Transverse colon (tissue), 3 donors: ENCODE measurements around the gene MAT1A.

Experiments
- EP300 ChIP-seq: sonication (generic); formaldehyde crosslinking; IDR thresholded peaks from one replicate; pipeline ENCODE4 v1.6.1; 2017; ENCODE audit warnings: antibody characterized with exemption, low read depth
- POLR2A ChIP-seq: fragments of 450-650 bp; IDR thresholded peaks from one replicate; pipeline ENCODE4 v1.6.1; 2016; ENCODE audit warnings: antibody characterized with exemption, mild to moderate bottlenecking, moderate library complexity
- TF ChIP-seq, protein P1 (sequence below), 5 experiments: fragments of 200-600 bp in 3 of 5; fragments of 450-650 bp in 2 of 5; sonication (generic) in 3 of 5; IDR thresholded peaks; 1 replicate in 2 of 5; 2 replicates in 3 of 5; pipeline ENCODE4 v1.5.1; 2016 to 2017; ENCODE audit warnings: antibody characterized with exemption in 5 of 5, inconsistent platforms in 3 of 5, mild to moderate bottlenecking in 2 of 5, moderate library complexity in 1 of 5

DNA sequence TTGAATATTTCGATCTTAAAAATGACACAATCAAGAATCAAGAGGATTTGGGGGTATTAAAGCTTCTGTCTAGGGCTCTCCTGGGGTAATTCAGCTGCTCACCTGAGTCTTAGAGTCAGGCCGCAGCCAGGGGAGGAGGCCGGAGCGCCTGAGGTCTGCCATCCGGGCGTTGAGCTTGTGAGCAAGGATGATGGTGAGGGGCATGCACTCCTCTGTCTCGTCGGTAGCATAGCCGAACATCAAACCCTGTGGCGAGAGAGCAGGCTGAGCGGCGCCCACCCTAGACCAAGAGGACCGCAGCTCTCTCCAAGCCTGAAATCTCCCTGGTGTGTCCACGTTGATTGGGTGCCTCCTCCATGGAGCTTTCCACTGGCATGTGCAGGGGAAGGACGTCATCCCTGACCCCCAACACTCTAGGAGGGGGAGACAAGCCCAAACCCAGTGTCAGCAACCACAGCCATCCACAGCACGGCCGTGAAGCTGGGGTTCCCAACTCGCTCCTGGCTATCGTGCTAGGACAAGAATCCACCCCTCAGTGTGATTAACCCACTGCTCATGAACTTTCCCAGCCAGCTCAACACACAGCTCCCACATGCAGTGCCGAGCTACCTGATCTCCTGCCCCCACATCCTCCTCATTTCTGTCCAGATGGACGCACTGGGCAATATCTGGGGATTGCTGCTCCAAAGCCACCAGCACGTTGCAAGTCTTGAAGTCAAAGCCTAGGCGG, 9.2 kb downstream of the MAT1A start:
- TF ChIP-seq POLR2A (no peak), EP300 (no peak)
- TF ChIP-seq, protein P1, sequence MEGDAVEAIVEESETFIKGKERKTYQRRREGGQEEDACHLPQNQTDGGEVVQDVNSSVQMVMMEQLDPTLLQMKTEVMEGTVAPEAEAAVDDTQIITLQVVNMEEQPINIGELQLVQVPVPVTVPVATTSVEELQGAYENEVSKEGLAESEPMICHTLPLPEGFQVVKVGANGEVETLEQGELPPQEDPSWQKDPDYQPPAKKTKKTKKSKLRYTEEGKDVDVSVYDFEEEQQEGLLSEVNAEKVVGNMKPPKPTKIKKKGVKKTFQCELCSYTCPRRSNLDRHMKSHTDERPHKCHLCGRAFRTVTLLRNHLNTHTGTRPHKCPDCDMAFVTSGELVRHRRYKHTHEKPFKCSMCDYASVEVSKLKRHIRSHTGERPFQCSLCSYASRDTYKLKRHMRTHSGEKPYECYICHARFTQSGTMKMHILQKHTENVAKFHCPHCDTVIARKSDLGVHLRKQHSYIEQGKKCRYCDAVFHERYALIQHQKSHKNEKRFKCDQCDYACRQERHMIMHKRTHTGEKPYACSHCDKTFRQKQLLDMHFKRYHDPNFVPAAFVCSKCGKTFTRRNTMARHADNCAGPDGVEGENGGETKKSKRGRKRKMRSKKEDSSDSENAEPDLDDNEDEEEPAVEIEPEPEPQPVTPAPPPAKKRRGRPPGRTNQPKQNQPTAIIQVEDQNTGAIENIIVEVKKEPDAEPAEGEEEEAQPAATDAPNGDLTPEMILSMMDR (IDR thresholded peaks at IDR 0.05): no peak
